ENCODE measurements around the gene CLK2.
"Not testable (repeated sequence)": the region's sequence is repeated elsewhere in the genome, so short reads cannot be mapped to it uniquely, and the experiment has no call there.

The CLK2 gene

GRCh38 chr1:155295942-155296267 lies 22.6 kb upstream of the CLK2 start:
- DNase-seq = no peak

DNA sequence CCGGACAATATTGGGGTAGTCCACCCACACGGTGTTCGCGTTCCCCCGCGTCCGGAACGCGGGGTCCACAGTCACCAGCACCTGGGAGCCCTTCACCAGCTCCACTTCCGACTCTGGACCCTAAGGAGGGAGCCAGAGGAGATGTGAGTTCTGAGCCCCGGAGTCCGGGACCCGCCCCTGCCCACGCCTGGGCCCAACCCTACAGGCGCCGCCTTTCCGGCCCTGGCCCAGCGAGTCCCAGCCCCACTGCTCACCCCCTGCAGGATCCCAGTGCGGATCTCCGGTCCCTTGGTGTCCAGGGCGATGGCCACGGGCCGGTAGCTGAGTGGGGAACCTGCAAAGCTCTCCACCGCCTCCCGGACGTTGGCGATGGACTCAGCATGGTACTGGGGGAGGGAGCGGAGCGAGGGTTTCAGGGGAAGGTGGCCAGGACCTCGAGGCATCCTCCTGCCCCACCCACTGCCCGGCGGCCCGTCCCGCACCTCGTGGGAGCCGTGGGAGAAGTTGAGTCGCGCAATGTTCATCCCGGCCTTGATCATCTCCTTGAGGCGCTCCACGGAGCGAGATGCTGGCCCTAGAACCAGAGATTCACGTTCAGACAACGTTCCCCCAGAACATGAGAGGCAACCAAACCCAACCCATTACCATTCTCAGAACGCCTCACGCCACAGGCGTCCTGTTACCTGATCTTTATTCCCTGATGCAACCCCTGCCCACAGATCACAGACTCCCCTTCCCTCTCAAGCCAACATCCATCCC lies 22.1 kb upstream of the CLK2 start:
- DNase-seq = no peak

DNA sequence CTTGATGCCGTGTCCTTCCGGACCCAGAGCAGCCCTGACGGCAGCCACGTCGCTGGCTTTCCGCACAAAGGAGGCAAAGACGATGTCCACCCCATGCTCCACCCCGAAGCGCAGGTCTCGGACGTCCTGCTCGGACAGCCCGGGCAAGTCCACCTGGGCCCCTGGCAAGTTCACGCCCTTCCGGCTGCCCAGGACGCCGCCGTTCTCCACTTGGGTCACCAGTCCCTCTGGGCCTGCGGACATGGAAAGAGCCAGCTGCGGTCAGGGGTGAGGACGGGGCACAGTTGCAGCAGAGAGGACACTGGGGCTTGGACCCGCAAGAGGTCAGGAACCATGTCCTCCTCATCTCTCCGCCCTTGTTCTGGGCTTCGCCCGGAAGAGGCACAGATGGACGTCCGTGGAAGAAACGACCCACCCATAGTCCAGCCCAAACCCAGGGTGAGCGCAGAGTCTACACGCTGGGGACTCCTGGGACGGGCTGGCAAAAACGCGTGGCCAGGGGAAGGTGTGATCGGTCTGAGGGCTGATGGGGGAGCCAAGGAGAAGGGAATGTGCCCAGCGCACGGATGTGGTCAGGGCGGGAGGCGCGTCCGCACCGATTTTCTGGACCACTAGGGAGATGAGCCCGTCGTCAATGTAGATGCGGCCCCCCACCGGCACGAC lies 21.3 kb upstream of the CLK2 start:
- no peak for DNase-seq

GRCh38 chr1:155293086-155293749 lies 19.9 kb upstream of the CLK2 start:
- DNase-seq = no peak

GRCh38 chr1:155291006-155291405 lies 17.7 kb upstream of the CLK2 start:
- DNase-seq = not testable (repeated sequence)

DNA sequence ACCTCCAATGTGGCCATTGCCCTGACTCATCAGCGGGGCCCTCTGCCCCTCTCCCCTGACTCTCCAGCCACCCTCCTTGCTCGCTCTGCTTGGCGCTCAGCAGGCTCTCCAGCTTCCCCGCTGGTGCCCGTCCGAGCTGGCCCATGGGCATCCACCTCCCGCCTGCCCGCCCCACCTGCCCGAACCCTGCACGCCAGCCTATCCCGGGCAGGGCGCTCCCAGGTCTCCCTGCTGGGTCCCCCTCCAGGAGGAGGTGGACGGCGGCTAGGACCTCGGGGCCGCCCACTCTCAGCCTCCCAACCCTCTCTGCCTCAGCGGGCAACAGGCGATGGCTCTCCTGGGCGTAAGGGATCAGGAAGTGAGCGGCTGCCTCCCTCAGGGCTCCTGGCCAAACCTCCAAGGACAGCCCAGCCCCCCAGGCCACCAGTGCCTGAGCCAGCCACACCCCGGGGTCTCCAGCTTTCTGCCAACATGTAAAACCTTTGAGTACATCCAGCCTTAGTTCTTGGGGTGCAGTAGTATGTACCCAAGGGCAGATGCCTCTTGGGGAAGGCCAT lies 14.8 kb upstream of the CLK2 start:
- DNase-seq = no peak

GRCh38 chr1:155286544-155286943 lies 13.2 kb upstream of the CLK2 start:
- no peak for DNase-seq

GRCh38 chr1:155285631-155286044 lies 12.3 kb upstream of the CLK2 start:
- DNase-seq = no peak

DNA sequence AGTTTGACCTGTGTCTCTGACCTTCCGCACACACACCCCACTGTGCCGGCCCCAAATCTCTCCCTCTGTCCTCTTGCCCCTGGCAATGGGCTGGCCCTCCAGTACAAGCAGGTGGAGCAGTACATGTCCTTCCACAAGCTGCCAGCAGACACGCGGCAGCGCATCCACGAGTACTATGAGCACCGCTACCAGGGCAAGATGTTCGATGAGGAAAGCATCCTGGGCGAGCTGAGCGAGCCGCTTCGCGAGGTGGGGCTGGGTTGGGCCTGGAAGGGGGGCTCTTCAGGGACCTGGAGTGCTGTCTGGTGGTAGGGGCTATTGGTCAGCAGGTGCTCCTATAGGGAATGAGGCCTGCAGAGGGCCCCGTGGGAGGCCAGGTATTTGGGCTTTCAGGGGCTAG lies 11.8 kb upstream of the CLK2 start:
- DNase-seq = no peak

DNA sequence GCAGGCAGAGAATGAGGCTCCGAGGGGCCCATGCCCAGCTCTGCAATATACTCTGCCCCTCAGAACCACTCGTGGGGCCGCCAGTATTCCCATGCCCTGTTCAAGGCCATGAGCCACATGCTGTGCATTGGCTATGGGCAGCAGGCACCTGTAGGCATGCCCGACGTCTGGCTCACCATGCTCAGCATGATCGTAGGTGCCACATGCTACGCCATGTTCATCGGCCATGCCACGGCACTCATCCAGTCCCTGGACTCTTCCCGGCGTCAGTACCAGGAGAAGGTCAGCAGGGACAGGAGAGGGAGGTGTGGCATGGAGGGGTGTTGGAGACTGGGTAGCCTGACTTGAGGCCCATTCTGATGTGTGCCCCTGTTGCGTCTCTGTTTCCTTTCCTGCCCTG lies 11.2 kb upstream of the CLK2 start:
- no peak for DNase-seq

GRCh38 chr1:155282488-155283091 lies 9.3 kb upstream of the CLK2 start:
- DNase-seq = no peak

DNA sequence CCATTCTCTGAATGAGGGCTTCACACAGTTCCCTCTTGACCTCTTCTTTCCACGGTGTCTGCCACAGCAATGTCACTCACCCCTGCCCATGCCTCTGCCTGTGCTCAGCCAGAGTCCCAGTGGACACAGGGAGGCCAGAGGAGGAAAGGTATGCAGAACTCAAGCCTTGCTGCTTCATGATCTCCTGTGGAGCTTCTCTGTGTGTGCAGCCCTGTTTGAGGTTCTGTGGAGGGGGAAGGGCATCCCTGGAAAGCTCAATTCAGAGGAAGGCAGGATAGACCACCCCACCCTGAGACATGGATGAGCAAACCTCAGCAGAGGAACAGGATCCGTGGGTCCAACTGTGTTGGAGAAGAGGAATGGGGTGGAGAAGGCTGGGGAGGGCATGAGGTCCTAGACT lies 6.0 kb upstream of the CLK2 start:
- DNase-seq = no peak

DNA sequence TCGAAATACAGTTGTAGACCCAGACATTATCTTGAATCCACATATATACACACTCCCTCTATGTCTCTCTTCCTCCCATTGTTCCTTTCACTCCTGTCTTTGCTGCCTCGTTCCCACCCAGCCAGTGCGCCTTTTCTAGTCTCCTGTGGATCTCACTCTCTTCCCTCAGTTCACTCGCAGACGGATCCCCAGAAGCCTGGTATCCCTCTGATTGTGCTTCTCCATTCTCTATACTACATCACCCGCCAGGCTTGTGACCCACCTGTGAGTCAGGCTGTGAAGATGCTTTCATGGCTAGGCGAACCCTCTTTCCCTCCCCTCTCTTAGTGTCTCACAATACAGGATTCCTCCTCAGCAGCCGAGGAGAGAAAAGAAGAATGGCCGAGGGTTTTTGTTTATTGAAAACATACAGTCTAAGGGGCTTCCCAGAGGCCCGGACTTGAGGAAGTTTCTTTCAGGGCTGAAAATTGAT lies 5.4 kb upstream of the CLK2 start:
- peak; percentile 39 for DNase-seq

- peak; percentile 34 for DNase-seq
Measured at GRCh38 chr1:155277902-155278688, 4.8 kb upstream of the CLK2 start.

- peak; percentile 94 for DNase-seq
Measured at GRCh38 chr1:155277070-155277901, 4.0 kb upstream of the CLK2 start, which contains the start of gene HCN3. TSS of gene HCN3 (plus strand) at chr1:155277463. CDS start at chr1:155277591, 128 bp downstream.

DNA sequence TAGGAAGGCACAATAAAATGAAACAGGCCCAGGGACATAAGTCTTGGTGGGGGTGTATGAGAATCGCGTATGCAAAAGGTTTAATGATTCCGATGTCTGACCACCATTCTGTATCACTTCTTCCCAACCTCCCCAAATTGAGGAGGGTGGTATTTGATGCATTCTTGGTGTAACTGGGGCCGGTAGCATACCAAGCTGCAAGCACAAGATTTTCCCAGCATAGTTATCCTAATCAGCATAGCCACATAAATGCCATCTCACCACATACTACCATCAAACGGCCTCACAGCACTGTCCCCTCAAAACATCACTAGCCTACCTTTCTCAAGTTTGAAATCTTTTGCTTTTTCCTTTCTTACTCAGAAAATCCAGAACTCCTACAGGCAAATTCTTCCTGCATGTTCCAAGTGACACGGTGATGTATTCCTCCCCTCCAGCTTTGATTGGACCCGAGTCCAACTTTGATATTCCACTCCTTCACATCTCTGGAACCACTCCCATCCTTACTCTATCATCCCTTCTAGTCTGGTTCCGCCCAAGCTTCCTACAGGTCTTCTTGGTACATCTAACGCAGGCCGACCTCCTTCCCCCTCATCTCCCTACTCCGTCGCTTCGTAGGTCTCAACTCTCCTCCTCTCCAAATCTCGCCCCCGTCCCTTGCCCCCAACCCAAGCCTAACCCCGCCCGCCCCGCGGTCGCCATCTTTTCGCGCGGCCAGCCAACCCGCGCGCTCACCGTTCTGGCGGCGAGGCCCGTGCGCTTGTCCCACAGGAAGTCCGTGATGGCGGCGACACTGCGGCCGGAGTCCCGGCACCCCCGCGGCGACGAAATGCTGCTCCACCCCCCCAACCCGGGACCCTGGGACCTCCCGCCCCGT lies 600 bp downstream of the CLK2 start:
- peak; percentile 35 for DNase-seq

GRCh38 chr1:155269381-155269780 lies 3.9 kb downstream of the CLK2 start:
- DNase-seq = no peak

DNA sequence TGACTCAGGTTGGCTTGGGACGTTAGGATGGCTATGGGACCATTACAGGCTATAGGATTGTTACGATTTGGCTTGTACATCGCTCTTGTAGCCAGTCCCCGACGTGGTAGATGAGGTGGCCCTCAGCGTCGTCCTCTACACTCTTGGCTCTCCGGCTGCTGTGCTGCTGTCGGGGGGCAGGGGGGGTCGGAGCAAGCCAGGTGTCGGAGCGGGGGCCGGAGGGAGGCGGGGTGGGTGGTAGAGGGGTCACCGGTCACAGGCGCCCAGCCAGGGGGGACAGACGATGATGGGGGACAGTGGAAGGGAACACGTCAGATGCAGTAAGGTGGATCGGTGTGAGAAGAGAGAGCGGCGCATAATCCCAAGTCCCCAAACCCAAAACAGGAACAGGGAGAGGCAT lies 4.7 kb downstream of the CLK2 start:
- no peak for DNase-seq

DNA sequence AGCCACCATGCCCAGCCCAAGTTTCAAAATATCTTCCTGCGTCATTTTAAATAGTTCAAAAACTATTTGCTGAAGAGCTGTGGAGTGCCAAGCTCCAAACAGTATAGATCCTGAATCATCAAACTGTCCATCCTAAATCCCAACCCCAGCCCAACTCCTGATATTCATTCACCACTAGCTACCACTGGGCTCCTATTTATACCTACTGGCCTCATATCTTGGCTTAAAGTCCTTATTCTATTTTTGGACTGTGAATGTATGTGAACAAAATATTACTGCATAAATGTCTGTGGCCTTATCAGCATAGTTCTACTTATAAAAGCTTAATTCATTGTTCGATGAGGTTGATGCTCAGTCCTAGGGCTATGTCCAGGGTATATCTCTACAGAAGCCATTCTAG lies 5.9 kb downstream of the CLK2 start:
- DNase-seq = no peak

GRCh38 chr1:155266553-155266952 lies 6.8 kb downstream of the CLK2 start:
- DNase-seq = no peak

Measured in HCEC 1CT (cell line).